Fibroblast of villous mesenchyme (primary cell): Measurements from ENCODE around the gene SCRN3. TPM values are rescaled to one million over a fixed set of nuclear protein-coding genes. Genes with fewer than 3 reads are reported as not detected.

Experiments
- DNase-seq: peaks from one replicate; pipeline ENCODE4 v3.0.0-alpha.2; 2010; ENCODE audit warnings: low read depth
- H3K4me3 ChIP-seq: 2 replicates; pipeline ENCODE4 v1.5.1; 2011; ENCODE audit warnings: low read depth, mild to moderate bottlenecking, low read length
- CTCF ChIP-seq: IDR thresholded peaks from 2 replicates; pipeline ENCODE4 v1.5.1; 2012; ENCODE audit warnings: low read depth, mild to moderate bottlenecking, low read length; ENCODE audit not compliant: insufficient read depth
- total RNA-seq: library from RNA; depleted of rRNA; stranded (reverse); fragments of >200 nt; gene quantifications from 2 replicates; pipeline ENCODE4 v1.2.3, GENCODE V29; 2012

Gene SCRN3
- total RNA-seq, 1 donor = 23.7 TPM

- no peak for TF ChIP-seq CTCF
- DNase-seq = no peak
- no peak overlapping the region for H3K4me3 ChIP-seq
Measured at GRCh38 chr2:174438146-174438886, 42.8 kb downstream of the SCRN3 start.

- H3K4me3 ChIP-seq = no peak overlapping the region
- TF ChIP-seq CTCF = no peak
- DNase-seq = no peak
Measured at GRCh38 chr2:174439323-174439722, 43.8 kb downstream of the SCRN3 start.

GRCh38 chr2:174439950-174440349 lies 44.4 kb downstream of the SCRN3 start:
- TF ChIP-seq CTCF = no peak
- DNase-seq = no peak
- no peak overlapping the region for H3K4me3 ChIP-seq

- TF ChIP-seq CTCF = peak; percentile 4
- no peak overlapping the region for H3K4me3 ChIP-seq
- DNase-seq = peak; percentile 72
Measured at GRCh38 chr2:174442546-174443510, 47.3 kb downstream of the SCRN3 start.

GRCh38 chr2:174444761-174445160 lies 49.2 kb downstream of the SCRN3 start:
- TF ChIP-seq CTCF = no peak
- no peak for DNase-seq
- H3K4me3 ChIP-seq = no peak overlapping the region

GRCh38 chr2:174445248-174445647 lies 49.7 kb downstream of the SCRN3 start:
- no peak for DNase-seq
- H3K4me3 ChIP-seq = no peak overlapping the region
- TF ChIP-seq CTCF = no peak
